ENCODE measurements around the gene HYLS1.
A peak's percentile ranks its signal among the peaks of the same experiment; 100 is the strongest.

The HYLS1 gene

GRCh38 chr11:125874556-125875124 lies 12.8 kb upstream of the HYLS1 start:
- Histone ChIP-seq H3K27me3 (ENCODE audit: insufficient read depth, poor library complexity, severe bottlenecking) (no peaks in the 10 kb centered on the region), H3K27ac (ENCODE audit: poor library complexity, severe bottlenecking) (no peak overlapping the region), H3K4me3 (ENCODE audit: severe bottlenecking) (no peak overlapping the region), H3K4me1 (ENCODE audit: insufficient read depth, poor library complexity, severe bottlenecking) (no peaks in the 10 kb centered on the region), H3K36me3 (ENCODE audit: low read depth) (no peaks in the 10 kb centered on the region), H3K9me3 (ENCODE audit: severe bottlenecking) (no peaks in the 10 kb centered on the region)
- TF ChIP-seq CTCF (IDR thresholded peaks at IDR 0.05; ENCODE audit: poor library complexity, severe bottlenecking), result peak; percentile 86
- ATAC-seq (ENCODE audit: low read depth) (peak; percentile 91), DNase-seq (ENCODE audit: low spot score) (no peak)

- no peak overlapping the region for H3K4me3 ChIP-seq (ENCODE audit: severe bottlenecking)
- no peaks in the 10 kb centered on the region for H3K27me3 ChIP-seq (ENCODE audit: insufficient read depth, poor library complexity, severe bottlenecking)
- H3K27ac ChIP-seq (ENCODE audit: poor library complexity, severe bottlenecking), result no peak overlapping the region
- H3K36me3 ChIP-seq (ENCODE audit: low read depth), result no peaks in the 10 kb centered on the region
- ATAC-seq (ENCODE audit: low read depth) (no peak; the same call in 2 of the 3 replicates), DNase-seq (ENCODE audit: low spot score) (no peak)
- no peaks in the 10 kb centered on the region for H3K9me3 ChIP-seq (ENCODE audit: severe bottlenecking)
- no peak for TF ChIP-seq CTCF (IDR thresholded peaks at IDR 0.05; ENCODE audit: poor library complexity, severe bottlenecking)
- H3K4me1 ChIP-seq (ENCODE audit: insufficient read depth, poor library complexity, severe bottlenecking), result no peaks in the 10 kb centered on the region
Measured at GRCh38 chr11:125881291-125881690, 6.2 kb upstream of the HYLS1 start.

GRCh38 chr11:125883375-125883774 lies 4.1 kb upstream of the HYLS1 start:
- TF ChIP-seq CTCF (IDR thresholded peaks at IDR 0.05; ENCODE audit: poor library complexity, severe bottlenecking), result no peak
- ATAC-seq (ENCODE audit: low read depth) (no peak), DNase-seq (ENCODE audit: low spot score) (no peak)

GRCh38 chr11:125886997-125887372 lies 483 bp upstream of the HYLS1 start:
- Histone ChIP-seq H3K36me3 (ENCODE audit: low read depth) (peaks cover 9% of the 10 kb centered on the region; the same call in 1 of the 2 replicates), H3K9me3 (ENCODE audit: severe bottlenecking) (no peaks in the 10 kb centered on the region), H3K4me1 (ENCODE audit: insufficient read depth, poor library complexity, severe bottlenecking) (peaks cover 26% of the 10 kb centered on the region), H3K27ac (ENCODE audit: poor library complexity, severe bottlenecking) (peak overlapping the region; percentile 71), H3K27me3 (ENCODE audit: insufficient read depth, poor library complexity, severe bottlenecking) (no peaks in the 10 kb centered on the region), H3K4me3 (ENCODE audit: severe bottlenecking) (peak overlapping the region; percentile 59)
- DNase-seq (ENCODE audit: low spot score), result no peak
- TF ChIP-seq CTCF (IDR thresholded peaks at IDR 0.05; ENCODE audit: poor library complexity, severe bottlenecking), result no peak
- ATAC-seq (ENCODE audit: low read depth), result peak; percentile 17

More at GRCh38 chr11:125883375-125883774, 4.1 kb upstream of the HYLS1 start:
- Histone ChIP-seq H3K4me3 (ENCODE audit: severe bottlenecking) (no peak overlapping the region), H3K27ac (ENCODE audit: poor library complexity, severe bottlenecking) (no peak overlapping the region), H3K9me3 (ENCODE audit: severe bottlenecking) (no peaks in the 10 kb centered on the region), H3K36me3 (ENCODE audit: low read depth) (no peaks in the 10 kb centered on the region), H3K4me1 (ENCODE audit: insufficient read depth, poor library complexity, severe bottlenecking) (no peaks in the 10 kb centered on the region), H3K27me3 (ENCODE audit: insufficient read depth, poor library complexity, severe bottlenecking) (no peaks in the 10 kb centered on the region)

- Histone ChIP-seq H3K4me3 (ENCODE audit: severe bottlenecking) (no peak overlapping the region), H3K4me1 (ENCODE audit: insufficient read depth, poor library complexity, severe bottlenecking) (peaks cover 29% of the 10 kb centered on the region), H3K36me3 (ENCODE audit: low read depth) (peaks cover 42% of the 10 kb centered on the region), H3K27me3 (ENCODE audit: insufficient read depth, poor library complexity, severe bottlenecking) (no peaks in the 10 kb centered on the region), H3K27ac (ENCODE audit: poor library complexity, severe bottlenecking) (no peak overlapping the region), H3K9me3 (ENCODE audit: severe bottlenecking) (no peaks in the 10 kb centered on the region)
- ATAC-seq (ENCODE audit: low read depth) (no peak), DNase-seq (ENCODE audit: low spot score) (no peak)
- no peak for TF ChIP-seq CTCF (IDR thresholded peaks at IDR 0.05; ENCODE audit: poor library complexity, severe bottlenecking)
Measured at GRCh38 chr11:125890447-125891100, 3.1 kb downstream of the HYLS1 start.

All from RWPE2 (cell line).